ENCODE measurements around the gene FLCN. TPM values are rescaled to one million over a fixed set of nuclear protein-coding genes. Genes with fewer than 3 reads are reported as not detected.

Gene FLCN
- total and polyA plus RNA-seq, 2 of the 13 experiments (the other 11 are each of a cell fraction or from before 2014, with no cell fraction given): 16.6 to 24.9 TPM

- TF ChIP-seq NR0B2 (CRISPR knock-in tag; IDR thresholded peaks at IDR 0.05): no peak
- TF ChIP-seq DDIT3 (CRISPR knock-in tag; IDR thresholded peaks at IDR 0.05): no peak
- TF ChIP-seq ZGPAT (CRISPR knock-in tag; IDR thresholded peaks at IDR 0.05): no peak
- no peak for TF ChIP-seq ZNF720 (CRISPR knock-in tag; IDR thresholded peaks at IDR 0.05)
Observed at GRCh38 chr17:17191961-17192381, 45.0 kb downstream of the FLCN start (continued).

GRCh38 chr17:17191346-17191792 is 45.6 kb downstream of the FLCN start:
- no peak overlapping the region for H3K4me3 ChIP-seq (replicated peaks in 1 of 3; ENCODE audit: insufficient read depth in 1 of 3, low read depth in 2 of 3, low read length in 3 of 3)
- in situ Hi-C loops (cut with HindIII; ENCODE audit: extremely low pct_ligation_motif_present, low pct_unique_long_range_greater_than_20kb): no loop called here
- FAIRE-seq (no peak), DNase-seq (ENCODE audit: low spot score) (no peak), ATAC-seq (no peak)
- CTCF ChIA-PET (ENCODE audit: low intra/inter-chr PET ratio, low total read pairs): no interaction called here
- no peaks in the 10 kb centered on the region for H3K79me2 ChIP-seq (ENCODE audit: insufficient read depth, low read length)
- POLR2A ChIA-PET: no interaction called here
- intact Hi-C loops (cut with micrococcal nuclease; ENCODE audit: unreplicated experiment): no loop called here
- no TSS peak for BruUV-seq (replicated peaks)
- peaks cover 28% of the 10 kb centered on the region for H3K4me1 ChIP-seq (ENCODE audit: insufficient read depth, low read length)
- no peak overlapping the region for H3K27ac ChIP-seq (ENCODE audit: extremely low read length, insufficient read depth, low read length)
- H3K27me3 ChIP-seq (ENCODE audit: control insufficient read depth in 1 of 2, insufficient read depth in 2 of 2, low read length in 2 of 2): no peaks in the 10 kb centered on the region
- H3K9ac ChIP-seq (ENCODE audit: insufficient read depth, low read depth, low read length): no peak overlapping the region
- H3K4me2 ChIP-seq (ENCODE audit: low read depth, low read length): no peak overlapping the region
- no peak overlapping the region for H2AFZ ChIP-seq (ENCODE audit: low read length)
- TF ChIP-seq NFIB (CRISPR knock-in tag; IDR thresholded peaks at IDR 0.05; ENCODE audit: borderline replicate concordance) (no peak), MEIS1 (CRISPR knock-in tag; IDR thresholded peaks at IDR 0.05; ENCODE audit: borderline replicate concordance) (no peak), KLF9 (CRISPR knock-in tag; IDR thresholded peaks at IDR 0.05; ENCODE audit: low read depth) (no peak), KDM3A (CRISPR knock-in tag; IDR thresholded peaks at IDR 0.05; ENCODE audit: low read depth) (no peak)
- WGBS (ENCODE audit: low lambda C conversion rate): 97% methylated on average over 11 of the region's 11 CpGs
- H3K9me3 ChIP-seq (ENCODE audit: low read length): no peaks in the 10 kb centered on the region
- H3K36me3 ChIP-seq (replicated peaks in 1 of 2; ENCODE audit: control insufficient read depth in 1 of 2, insufficient read depth in 2 of 2, low read length in 2 of 2): peaks cover 0 to 3% of the 10 kb centered on the region in 2 experiments; a peak in 3 of 5 replicates
- H4K20me1 ChIP-seq (ENCODE audit: insufficient read depth, low read length): no peaks in the 10 kb centered on the region
